HG03442 (cell line): ENCODE results near the gene SH3TC1.
A peak's percentile ranks its signal among the peaks of the same experiment; 100 is the strongest.

Experiments used
- ATAC-seq: cut with Tn5 transposase; IDR thresholded peaks from one replicate; pipeline ENCODE4 v1.9.1; 2021; ENCODE audit warnings: mild to moderate bottlenecking, moderate library complexity; ENCODE audit not compliant: unreplicated experiment

SH3TC1 gene

GRCh38 chr4:8228319-8229250 lies 29.5 kb downstream of the SH3TC1 start:
- peak; percentile 72 for ATAC-seq

GRCh38 chr4:8229331-8229975 lies 30.4 kb downstream of the SH3TC1 start:
- no peak for ATAC-seq

- no peak for ATAC-seq
Measured at GRCh38 chr4:8230033-8230432, 30.9 kb downstream of the SH3TC1 start.

GRCh38 chr4:8230891-8231290 lies 31.8 kb downstream of the SH3TC1 start:
- no peak for ATAC-seq

GRCh38 chr4:8231551-8232049 lies 32.5 kb downstream of the SH3TC1 start:
- no peak for ATAC-seq

GRCh38 chr4:8232748-8233147 lies 33.7 kb downstream of the SH3TC1 start:
- no peak for ATAC-seq

- ATAC-seq: no peak
Measured at GRCh38 chr4:8233672-8234484, 34.8 kb downstream of the SH3TC1 start.

- no peak for ATAC-seq
Measured at GRCh38 chr4:8234715-8235114, 35.6 kb downstream of the SH3TC1 start.

GRCh38 chr4:8235224-8235623 lies 36.1 kb downstream of the SH3TC1 start:
- no peak for ATAC-seq

GRCh38 chr4:8235686-8236085 lies 36.6 kb downstream of the SH3TC1 start:
- ATAC-seq: no peak

GRCh38 chr4:8236106-8236919 lies 37.2 kb downstream of the SH3TC1 start:
- no peak for ATAC-seq

- ATAC-seq: no peak
Measured at GRCh38 chr4:8236920-8237195, 37.8 kb downstream of the SH3TC1 start.

- ATAC-seq: no peak
Measured at GRCh38 chr4:8237256-8237989, 38.3 kb downstream of the SH3TC1 start.

GRCh38 chr4:8238036-8238511 lies 39.0 kb downstream of the SH3TC1 start:
- ATAC-seq: no peak

- ATAC-seq: no peak
Measured at GRCh38 chr4:8238515-8239053, 39.5 kb downstream of the SH3TC1 start.

- no peak for ATAC-seq
Measured at GRCh38 chr4:8239226-8239625, 40.1 kb downstream of the SH3TC1 start.

GRCh38 chr4:8239661-8240060 lies 40.6 kb downstream of the SH3TC1 start:
- ATAC-seq: no peak

GRCh38 chr4:8240211-8241041 lies 41.3 kb downstream of the SH3TC1 start:
- no peak for ATAC-seq
